HUDEP-2 (cell line): ENCODE data around the gene STXBP4.
A peak's percentile ranks its signal among the peaks of the same experiment; 100 is the strongest.

Experiments
- DNase-seq, 76 experiments: peaks; one replicate each; lab custom pipeline; 2025; ENCODE audit not compliant: unreplicated experiment in 76 of 76; lab: John Stamatoyannopoulos, UW

STXBP4 gene

GRCh38 chr17:55110521-55110920 is 142.0 kb downstream of the STXBP4 start:
- DNase-seq: no peak

GRCh38 chr17:55114283-55114682 is 145.7 kb downstream of the STXBP4 start:
- DNase-seq: no peak

GRCh38 chr17:55116440-55116914 is 147.9 kb downstream of the STXBP4 start:
- DNase-seq: no peak

- DNase-seq: no peak
Observed at GRCh38 chr17:55117164-55117563, 148.6 kb downstream of the STXBP4 start.

- DNase-seq: no peak
Observed at GRCh38 chr17:55120651-55121050, 152.1 kb downstream of the STXBP4 start.

GRCh38 chr17:55121268-55121667 is 152.7 kb downstream of the STXBP4 start:
- DNase-seq: no peak

GRCh38 chr17:55122114-55122513 is 153.5 kb downstream of the STXBP4 start:
- DNase-seq: no peak

- DNase-seq: no peak
Observed at GRCh38 chr17:55124730-55125360, 156.3 kb downstream of the STXBP4 start.

- no peak for DNase-seq
Observed at GRCh38 chr17:55133583-55133982, 165.0 kb downstream of the STXBP4 start.

- no peak for DNase-seq
Observed at GRCh38 chr17:55134486-55135157, 166.1 kb downstream of the STXBP4 start.

GRCh38 chr17:55140809-55141208 is 172.2 kb downstream of the STXBP4 start:
- DNase-seq: no peak

- DNase-seq: no peak
Observed at GRCh38 chr17:55144518-55144917, 176.0 kb downstream of the STXBP4 start.

GRCh38 chr17:55149485-55149884 is 180.9 kb downstream of the STXBP4 start:
- DNase-seq: no peak

- DNase-seq: no peak
Observed at GRCh38 chr17:55152236-55152635, 183.7 kb downstream of the STXBP4 start.

GRCh38 chr17:55154101-55154500 is 185.5 kb downstream of the STXBP4 start:
- DNase-seq: no peak

GRCh38 chr17:55155856-55156560 is 187.4 kb downstream of the STXBP4 start:
- DNase-seq: no peak

GRCh38 chr17:55157165-55157564 is 188.6 kb downstream of the STXBP4 start:
- no peak for DNase-seq

GRCh38 chr17:55158439-55158838 is 189.9 kb downstream of the STXBP4 start:
- no peak for DNase-seq

GRCh38 chr17:55159251-55159650 is 190.7 kb downstream of the STXBP4 start:
- no peak for DNase-seq

GRCh38 chr17:55160501-55160900 is 191.9 kb downstream of the STXBP4 start:
- no peak for DNase-seq

GRCh38 chr17:55161935-55162555 is 193.5 kb downstream of the STXBP4 start:
- DNase-seq: peak in 1 of 76 experiments; percentile 1
